SJCRH30 (cell line): Measurements from ENCODE around the gene EEIG1. TPM values are rescaled to one million over a fixed set of nuclear protein-coding genes. Genes with fewer than 3 reads are reported as not detected.

Experiments
- DNase-seq, 2 experiments: peaks; one replicate each; pipeline ENCODE4 v3.0.0-alpha.2; 2015 to 2020
- H3K27ac ChIP-seq: fragments of 250-450 bp; sonication (Bioruptor Pico); 2 replicates; pipeline ENCODE4 v1.5.1; 2020; ENCODE audit warnings: mild to moderate bottlenecking, moderate library complexity
- H3K27me3 ChIP-seq: fragments of 250-450 bp; sonication (Bioruptor Pico); 2 replicates; pipeline ENCODE4 v1.5.1; 2020; ENCODE audit warnings: mild to moderate bottlenecking, moderate library complexity
- H3K36me3 ChIP-seq: fragments of 250-450 bp; sonication (Bioruptor Pico); 2 replicates; pipeline ENCODE4 v1.5.1; 2020; ENCODE audit warnings: mild to moderate bottlenecking, moderate library complexity
- H3K4me1 ChIP-seq: fragments of 250-450 bp; sonication (Bioruptor Pico); 2 replicates; pipeline ENCODE4 v1.5.1; 2020; ENCODE audit warnings: mild to moderate bottlenecking, moderate library complexity
- H3K4me3 ChIP-seq: fragments of 250-450 bp; sonication (Bioruptor Pico); 2 replicates; pipeline ENCODE4 v1.5.1; 2020; ENCODE audit warnings: mild to moderate bottlenecking, moderate library complexity
- H3K9me3 ChIP-seq: fragments of 250-450 bp; sonication (Bioruptor Pico); replicated peaks from 2 replicates; pipeline ENCODE4 v1.5.1; 2020; ENCODE audit warnings: mild to moderate bottlenecking, moderate library complexity
- total RNA-seq: library from RNA; depleted of rRNA; stranded (reverse); fragments of >200 nt; shearing (Covaris generic); gene quantifications from 2 replicates; pipeline ENCODE4 v1.2.3, GENCODE V29; 2014

EEIG1 gene
- total RNA-seq, 1 experiment from 2014 or later = 4.0 TPM

- H3K4me1 ChIP-seq = peaks cover 15% of the 10 kb centered on the region; the same call in 1 of the 2 replicates
Observed at GRCh38 chr9:127947841-127948710, 32.7 kb downstream of the EEIG1 start.

GRCh38 chr9:127946728-127947127 lies 34.1 kb downstream of the EEIG1 start:
- Histone ChIP-seq H3K27ac (no peak overlapping the region), H3K27me3 (no peaks in the 10 kb centered on the region), H3K9me3 (no peaks in the 10 kb centered on the region), H3K36me3 (no peaks in the 10 kb centered on the region), H3K4me3 (no peak overlapping the region), H3K4me1 (peaks cover 24% of the 10 kb centered on the region)
- DNase-seq = peak in 1 of 2 experiments; percentile 42

More at GRCh38 chr9:127947841-127948710, 32.7 kb downstream of the EEIG1 start:
- Histone ChIP-seq H3K27me3 (no peaks in the 10 kb centered on the region), H3K9me3 (no peaks in the 10 kb centered on the region), H3K4me3 (no peak overlapping the region), H3K27ac (no peak overlapping the region), H3K36me3 (no peaks in the 10 kb centered on the region)
- DNase-seq = no peak

- no peak for DNase-seq
- H3K4me3 ChIP-seq = no peak overlapping the region
- no peaks in the 10 kb centered on the region for H3K36me3 ChIP-seq
- peaks cover 24% of the 10 kb centered on the region for H3K4me1 ChIP-seq
- no peaks in the 10 kb centered on the region for H3K9me3 ChIP-seq
- no peak overlapping the region for H3K27ac ChIP-seq
- H3K27me3 ChIP-seq = no peaks in the 10 kb centered on the region
Observed at GRCh38 chr9:127945942-127946341, 34.8 kb downstream of the EEIG1 start.

- H3K4me1 ChIP-seq = peaks cover 20% of the 10 kb centered on the region
- no peaks in the 10 kb centered on the region for H3K9me3 ChIP-seq
- H3K4me3 ChIP-seq = no peak overlapping the region
- H3K27ac ChIP-seq = no peak overlapping the region
- no peaks in the 10 kb centered on the region for H3K27me3 ChIP-seq
- no peaks in the 10 kb centered on the region for H3K36me3 ChIP-seq
- no peak for DNase-seq
Observed at GRCh38 chr9:127945338-127945737, 35.5 kb downstream of the EEIG1 start.

GRCh38 chr9:127944586-127945218 lies 36.1 kb downstream of the EEIG1 start:
- DNase-seq = no peak
- no peak overlapping the region for H3K27ac ChIP-seq
- H3K27me3 ChIP-seq = no peaks in the 10 kb centered on the region
- no peaks in the 10 kb centered on the region for H3K36me3 ChIP-seq
- H3K4me3 ChIP-seq = no peak overlapping the region
- no peaks in the 10 kb centered on the region for H3K9me3 ChIP-seq
- peaks cover 17% of the 10 kb centered on the region for H3K4me1 ChIP-seq

GRCh38 chr9:127943731-127944144 lies 37.1 kb downstream of the EEIG1 start:
- Histone ChIP-seq H3K27me3 (no peaks in the 10 kb centered on the region), H3K4me3 (no peak overlapping the region), H3K27ac (no peak overlapping the region), H3K9me3 (no peaks in the 10 kb centered on the region), H3K36me3 (no peaks in the 10 kb centered on the region), H3K4me1 (peaks cover 17% of the 10 kb centered on the region)
- DNase-seq = peak; percentile 95

GRCh38 chr9:127943011-127943662 lies 37.7 kb downstream of the EEIG1 start:
- H3K4me1 ChIP-seq = peaks cover 17% of the 10 kb centered on the region
- no peak overlapping the region for H3K4me3 ChIP-seq
- no peak for DNase-seq
- no peaks in the 10 kb centered on the region for H3K27me3 ChIP-seq
- no peak overlapping the region for H3K27ac ChIP-seq
- H3K9me3 ChIP-seq = no peaks in the 10 kb centered on the region
- H3K36me3 ChIP-seq = no peaks in the 10 kb centered on the region

- H3K9me3 ChIP-seq = no peaks in the 10 kb centered on the region
Observed at GRCh38 chr9:127942216-127943010, 38.4 kb downstream of the EEIG1 start.

GRCh38 chr9:127941961-127942215 lies 38.9 kb downstream of the EEIG1 start:
- Histone ChIP-seq H3K4me1 (peaks cover 18% of the 10 kb centered on the region), H3K36me3 (no peaks in the 10 kb centered on the region), H3K9me3 (no peaks in the 10 kb centered on the region), H3K27ac (peak overlapping the region; percentile 33), H3K4me3 (no peak overlapping the region), H3K27me3 (no peaks in the 10 kb centered on the region)
- peak in 1 of 2 experiments; percentile 51 for DNase-seq

More at GRCh38 chr9:127942216-127943010, 38.4 kb downstream of the EEIG1 start:
- DNase-seq = peak; percentile 82 to 89
- peaks cover 17% of the 10 kb centered on the region for H3K4me1 ChIP-seq
- no peak overlapping the region for H3K4me3 ChIP-seq
- H3K27me3 ChIP-seq = no peaks in the 10 kb centered on the region
- no peaks in the 10 kb centered on the region for H3K36me3 ChIP-seq
- H3K27ac ChIP-seq = peak overlapping the region; percentile 33

GRCh38 chr9:127941062-127941960 lies 39.5 kb downstream of the EEIG1 start:
- peak in 1 of 2 experiments; percentile 3 for DNase-seq
- H3K27me3 ChIP-seq = no peaks in the 10 kb centered on the region
- no peak overlapping the region for H3K4me3 ChIP-seq
- no peaks in the 10 kb centered on the region for H3K9me3 ChIP-seq
- H3K27ac ChIP-seq = no peak overlapping the region; the same call in 1 of the 2 replicates
- H3K4me1 ChIP-seq = peaks cover 20% of the 10 kb centered on the region
- H3K36me3 ChIP-seq = no peaks in the 10 kb centered on the region

GRCh38 chr9:127940593-127940992 lies 40.2 kb downstream of the EEIG1 start:
- H3K27me3 ChIP-seq = no peaks in the 10 kb centered on the region
- H3K9me3 ChIP-seq = no peaks in the 10 kb centered on the region
- no peak overlapping the region for H3K4me3 ChIP-seq
- DNase-seq = no peak
- peaks cover 20% of the 10 kb centered on the region for H3K4me1 ChIP-seq
- no peaks in the 10 kb centered on the region for H3K36me3 ChIP-seq
- no peak overlapping the region for H3K27ac ChIP-seq

- Histone ChIP-seq H3K9me3 (no peaks in the 10 kb centered on the region), H3K4me3 (no peak overlapping the region), H3K27me3 (no peaks in the 10 kb centered on the region), H3K4me1 (peaks cover 17% of the 10 kb centered on the region), H3K27ac (no peak overlapping the region), H3K36me3 (no peaks in the 10 kb centered on the region)
- no peak for DNase-seq
Observed at GRCh38 chr9:127938298-127938690, 42.5 kb downstream of the EEIG1 start.

- no peaks in the 10 kb centered on the region for H3K27me3 ChIP-seq
- H3K36me3 ChIP-seq = no peaks in the 10 kb centered on the region
- peak; percentile 87 to 90 for DNase-seq
- peak within 1 kb of the TSS; percentile 75 for H3K4me3 ChIP-seq
- no peaks in the 10 kb centered on the region for H3K9me3 ChIP-seq
- H3K4me1 ChIP-seq = peaks cover 17% of the 10 kb centered on the region
- peak within 1 kb of the TSS; percentile 52 for H3K27ac ChIP-seq
Observed at GRCh38 chr9:127937388-127938297, 43.1 kb downstream of the EEIG1 start, which contains the start of gene DPM2. DPM2 (minus strand) TSS chr9:127937854; CDS start chr9:127937820, 34 bp downstream.
